Hepatic stellate cell (primary cell): ENCODE results near the gene HOMER1.
"Not testable (repeated sequence)": the region's sequence is repeated elsewhere in the genome, so short reads cannot be mapped to it uniquely, and the experiment has no call there.

Source experiments
- DNase-seq: peaks from one replicate; pipeline ENCODE4 v3.0.0; 2011; ENCODE audit warnings: low spot score

The HOMER1 gene

GRCh38 chr5:79516986-79517385 lies 3.1 kb upstream of the HOMER1 start:
- DNase-seq = no peak

DNA sequence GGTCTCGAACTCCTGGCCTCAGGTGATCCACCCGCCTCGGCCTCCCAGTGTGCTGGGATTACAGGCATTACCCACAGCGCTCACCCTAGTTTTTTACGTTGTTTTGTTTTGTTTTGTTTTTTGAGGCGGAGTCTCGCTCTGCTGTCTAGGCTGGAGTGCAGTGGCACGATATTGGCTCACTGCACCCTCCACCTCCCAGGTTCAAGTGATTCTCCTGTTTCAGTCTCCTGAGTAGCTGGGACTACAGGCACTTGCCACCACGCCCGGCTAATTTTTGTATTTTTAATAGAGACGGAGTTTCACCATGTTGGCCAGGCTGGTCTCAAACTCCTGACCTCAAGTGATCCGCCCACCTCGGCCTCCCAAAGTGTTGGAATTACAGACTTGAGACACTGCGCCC lies 2.4 kb upstream of the HOMER1 start:
- not testable (repeated sequence) for DNase-seq

- DNase-seq = peak; percentile 83
Observed at GRCh38 chr5:79514391-79515105, 614 bp upstream of the HOMER1 start.

GRCh38 chr5:79513308-79513703 lies 628 bp downstream of the HOMER1 start:
- peak; percentile 26 for DNase-seq

- DNase-seq = peak; percentile 14
Observed at GRCh38 chr5:79512471-79513307, 1.2 kb downstream of the HOMER1 start.

DNA sequence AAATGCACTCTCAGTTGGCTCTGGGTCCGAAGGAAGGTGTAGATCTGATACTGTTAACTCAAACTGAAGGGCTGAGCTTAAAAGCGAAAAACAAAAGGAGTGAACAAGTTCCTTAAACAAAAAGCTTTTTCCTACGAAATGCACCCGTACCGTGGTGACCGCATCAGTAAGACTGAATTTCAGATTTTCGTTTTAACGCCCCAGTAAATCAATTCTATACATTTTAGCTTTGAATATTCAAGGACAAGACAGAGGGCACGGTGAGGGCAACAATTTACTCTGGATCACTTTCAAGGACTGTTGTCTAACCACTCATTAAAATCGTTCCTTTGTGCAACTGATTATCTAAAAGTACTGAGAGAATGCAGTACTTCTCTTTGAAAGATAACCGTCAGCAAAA lies 1.9 kb downstream of the HOMER1 start:
- DNase-seq = no peak

DNA sequence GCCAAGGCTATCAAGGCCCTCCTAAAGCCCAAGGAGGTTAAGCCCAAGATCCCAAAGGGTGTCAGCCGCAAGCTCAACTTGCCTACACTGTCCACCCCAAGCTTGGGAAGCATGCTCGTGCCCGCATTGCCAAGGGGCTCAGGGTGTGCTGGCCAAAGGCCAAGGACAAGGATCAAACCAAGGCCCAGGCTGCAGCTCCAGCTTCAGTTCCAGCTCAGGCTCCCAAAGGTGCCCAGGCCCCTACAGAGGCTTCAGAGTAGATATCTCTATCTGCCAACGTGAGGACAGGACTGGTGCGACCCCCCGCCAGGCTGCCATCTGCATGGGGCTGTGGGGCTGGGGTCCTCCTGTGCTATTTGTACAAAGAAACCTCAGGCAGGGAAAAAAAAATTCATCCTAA lies 3.3 kb downstream of the HOMER1 start:
- no peak for DNase-seq

DNA sequence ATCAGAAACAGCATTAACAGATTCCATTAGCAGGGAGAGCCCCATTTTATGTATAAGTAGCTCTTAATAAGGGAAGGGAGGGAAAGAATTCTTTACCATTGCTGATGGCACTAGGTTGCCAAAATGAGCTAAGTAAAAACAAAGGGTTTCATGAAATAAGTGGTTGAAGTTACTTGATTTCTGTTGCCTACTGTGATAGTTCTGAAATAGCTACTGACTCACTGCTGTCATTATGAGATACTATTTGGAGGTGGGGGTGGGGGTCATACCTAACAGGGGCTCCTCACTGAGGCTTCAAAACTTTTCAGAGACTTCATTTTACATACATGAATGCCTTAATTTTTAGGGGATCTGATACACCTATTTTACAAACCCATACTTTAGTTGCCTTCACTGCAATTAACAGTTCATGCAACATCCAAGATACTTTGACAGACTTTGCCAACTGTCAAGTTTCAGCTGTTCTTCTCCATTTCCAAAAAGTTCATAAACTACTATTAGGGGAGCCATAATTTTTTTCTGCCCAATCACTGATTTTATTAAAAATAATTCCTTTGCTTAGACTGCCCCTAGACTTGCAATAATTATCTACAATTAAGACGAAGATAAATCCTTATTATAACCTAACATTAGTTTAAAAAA lies 4.6 kb downstream of the HOMER1 start:
- no peak for DNase-seq

DNA sequence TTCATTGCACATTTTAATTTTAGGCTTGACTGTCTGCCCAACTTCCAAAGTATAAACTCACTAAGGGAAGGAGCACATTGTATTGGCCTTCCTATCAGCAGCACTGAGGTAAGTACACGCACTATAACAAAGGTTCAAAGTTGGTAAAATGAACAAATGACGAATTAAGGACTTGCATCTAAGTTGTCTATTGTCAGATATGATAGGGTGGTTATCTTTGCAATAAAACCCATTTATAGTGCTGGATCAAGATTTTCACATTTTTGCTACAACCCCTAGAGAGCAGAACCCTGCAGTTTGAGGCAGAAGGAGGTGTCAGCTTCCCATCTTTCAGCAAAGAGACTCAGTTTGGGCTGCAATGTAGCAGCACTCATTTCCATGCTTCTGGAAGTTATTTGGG lies 5.1 kb downstream of the HOMER1 start:
- DNase-seq = no peak

DNA sequence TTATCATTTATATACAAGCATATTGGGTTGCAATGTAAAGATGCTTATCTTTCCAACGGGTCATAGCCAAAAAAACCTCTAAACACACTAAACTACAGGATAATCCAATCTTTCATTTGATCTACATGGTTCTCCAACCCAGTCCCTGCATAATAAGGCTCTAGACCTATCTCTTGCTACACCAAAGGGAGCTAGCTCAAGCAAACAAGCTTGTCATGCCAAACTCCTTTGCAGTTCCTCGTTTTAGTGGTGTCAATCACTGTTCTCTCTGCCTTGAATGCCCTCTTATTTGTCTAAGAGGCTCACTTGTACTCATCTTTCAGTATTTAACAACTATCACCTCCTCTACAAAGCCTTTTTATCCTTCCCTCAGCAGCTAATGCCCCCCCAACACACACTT lies 5.6 kb downstream of the HOMER1 start:
- no peak for DNase-seq

GRCh38 chr5:79507251-79508205 lies 6.4 kb downstream of the HOMER1 start:
- peak; percentile 34 for DNase-seq

- no peak for DNase-seq
Observed at GRCh38 chr5:79505138-79505537, 8.8 kb downstream of the HOMER1 start.

GRCh38 chr5:79503794-79504495 lies 10.0 kb downstream of the HOMER1 start:
- DNase-seq = no peak

- no peak for DNase-seq
Observed at GRCh38 chr5:79499640-79500273, 14.2 kb downstream of the HOMER1 start.

DNA sequence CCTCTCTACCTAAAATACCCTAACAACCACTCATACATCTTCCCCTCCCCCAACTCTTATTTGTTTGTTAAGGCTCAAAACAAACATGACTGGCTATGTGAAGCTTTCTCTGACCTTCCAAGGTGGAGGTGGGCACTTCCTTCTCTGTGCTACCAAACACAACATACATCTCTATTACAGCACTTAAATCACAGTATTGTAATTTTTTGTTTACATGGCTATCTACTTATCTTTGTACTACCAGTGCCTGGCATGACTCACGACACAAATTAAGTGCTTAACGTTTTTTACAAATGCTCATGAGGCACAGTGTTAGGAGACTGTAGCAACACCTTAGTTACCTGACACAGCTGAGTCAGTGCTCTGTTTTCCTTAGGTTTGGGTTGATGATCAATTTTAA lies 18.6 kb downstream of the HOMER1 start:
- no peak for DNase-seq

DNA sequence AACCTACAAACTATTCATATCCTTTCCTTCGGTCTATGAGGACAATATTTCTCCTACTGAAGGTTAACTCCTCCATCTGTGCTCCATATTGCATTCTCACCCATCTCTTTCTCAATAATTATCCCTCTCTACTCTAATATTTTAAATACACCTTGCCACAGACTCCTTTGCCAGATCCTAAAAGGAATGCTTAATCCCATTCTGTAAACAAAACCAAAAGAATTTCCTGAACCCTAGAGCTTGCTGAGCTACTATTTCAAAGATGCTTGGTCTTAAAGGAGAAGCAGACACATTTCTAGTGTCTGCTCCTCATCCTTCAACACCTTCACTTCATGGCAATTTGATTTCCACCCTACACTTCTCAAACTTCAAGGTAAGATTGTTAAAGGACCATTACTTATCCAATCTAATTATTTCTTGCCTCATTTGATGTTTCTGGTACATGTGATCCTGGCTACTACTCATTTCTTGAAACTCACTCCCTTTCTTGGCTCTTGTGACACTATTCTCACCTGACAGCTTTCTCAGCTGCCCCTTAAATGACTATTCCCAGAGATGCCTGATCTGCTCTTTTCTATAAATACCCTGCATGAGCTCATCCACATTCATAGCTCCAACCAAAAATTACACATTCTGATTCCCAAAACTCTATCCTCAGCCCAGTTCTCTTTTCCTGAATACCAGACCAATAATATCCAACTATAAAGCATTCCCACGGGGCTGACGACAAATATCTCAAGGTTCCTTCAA lies 20.2 kb downstream of the HOMER1 start:
- no peak for DNase-seq

- DNase-seq = no peak
Observed at GRCh38 chr5:79491690-79492317, 22.1 kb downstream of the HOMER1 start.

- DNase-seq = no peak
Observed at GRCh38 chr5:79490323-79490936, 23.5 kb downstream of the HOMER1 start.

GRCh38 chr5:79489773-79490172 lies 24.2 kb downstream of the HOMER1 start:
- no peak for DNase-seq
